Kidney capillary endothelial cell (primary cell): ENCODE measurements around the gene PRRC2B.
"Not testable (repeated sequence)": the region's sequence is repeated elsewhere in the genome, so short reads cannot be mapped to it uniquely, and the experiment has no call there.

ENCODE experiments used
- DNase-seq: peaks from one replicate; pipeline ENCODE4 v3.0.0-alpha.2; 2018; ENCODE audit warnings: low spot score

PRRC2B gene

GRCh38 chr9:131539223-131539923, 145.5 kb downstream of the PRRC2B start:
- no peak for DNase-seq

- no peak for DNase-seq
These were observed 149.3 kb downstream of the PRRC2B start for GRCh38 chr9:131543141-131543540.

- DNase-seq = no peak
These were observed 151.3 kb downstream of the PRRC2B start, which contains the start of gene PRRT1B for GRCh38 chr9:131545003-131545785. PRRT1B (plus strand) TSS chr9:131545523; CDS start chr9:131545616, 93 bp downstream.

GRCh38 chr9:131545786-131546335, 152.0 kb downstream of the PRRC2B start:
- no peak for DNase-seq

- no peak for DNase-seq
These were observed 152.6 kb downstream of the PRRC2B start for GRCh38 chr9:131546336-131547084.

GRCh38 chr9:131549186-131549585, 155.3 kb downstream of the PRRC2B start:
- not testable (repeated sequence) for DNase-seq
